CD4-positive, alpha-beta T cell treated with Interferon alpha-2 for 1 hour (primary cell): ENCODE data around the gene SCN4B.

ENCODE experiments used
- DNase-seq, 2 donors: peaks; one replicate each; pipeline ENCODE4 v3.0.0-alpha.2; 2020 to 2022

The SCN4B gene

DNA sequence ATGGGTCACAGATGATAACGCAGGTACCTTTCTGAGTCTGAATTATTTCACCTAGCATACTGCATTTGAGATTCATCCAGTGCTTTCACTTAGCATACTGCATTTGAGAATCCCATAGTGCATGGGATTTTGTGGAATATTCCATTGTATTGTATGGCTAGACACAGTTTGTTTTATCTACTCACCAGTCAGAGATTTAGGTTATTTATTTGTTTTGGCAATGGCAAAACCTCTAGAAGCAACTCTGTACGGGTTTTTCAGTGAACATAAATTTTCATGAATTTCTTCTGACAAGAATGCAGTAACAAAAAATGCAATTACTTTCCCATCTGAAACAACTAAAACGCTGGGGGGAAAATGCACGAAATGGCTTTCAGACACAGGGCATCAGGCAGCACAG lies 24.3 kb downstream of the SCN4B start:
- DNase-seq = no peak

DNA sequence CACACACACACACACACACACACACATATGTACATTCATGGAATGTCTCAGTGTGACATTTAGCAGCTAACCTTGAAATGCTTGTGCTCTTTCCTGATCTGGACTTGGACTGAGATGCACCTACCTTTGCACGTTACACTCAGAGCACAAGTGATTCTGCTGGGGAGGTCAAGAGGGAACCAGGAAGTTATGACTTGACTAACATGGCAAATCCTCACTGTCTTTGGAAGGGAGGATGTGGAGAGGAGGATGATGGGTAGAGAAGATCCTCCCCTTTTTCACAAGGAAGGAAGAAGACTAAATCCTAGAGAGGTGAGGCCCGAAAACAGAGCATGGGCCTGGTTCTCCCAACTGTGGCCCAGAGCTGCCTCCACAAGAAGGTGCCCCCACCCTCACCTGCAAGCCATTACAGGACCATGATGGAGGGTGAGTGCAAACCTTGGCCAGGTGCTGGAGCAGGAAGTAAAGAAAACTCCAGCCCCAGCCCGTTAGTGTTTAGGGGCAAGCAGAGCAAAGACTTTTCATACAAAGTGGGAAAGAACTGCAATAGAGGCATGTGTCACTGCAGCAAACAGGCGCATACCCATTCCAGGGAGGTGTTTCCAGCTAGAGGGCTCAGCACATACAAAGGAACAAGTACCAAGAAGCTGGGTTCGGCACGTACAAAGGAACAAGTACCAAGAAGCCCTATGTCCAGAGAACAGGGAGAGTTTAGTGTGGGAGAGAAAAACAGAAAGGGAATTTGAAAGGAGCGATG lies 26.4 kb downstream of the SCN4B start:
- DNase-seq = no peak

DNA sequence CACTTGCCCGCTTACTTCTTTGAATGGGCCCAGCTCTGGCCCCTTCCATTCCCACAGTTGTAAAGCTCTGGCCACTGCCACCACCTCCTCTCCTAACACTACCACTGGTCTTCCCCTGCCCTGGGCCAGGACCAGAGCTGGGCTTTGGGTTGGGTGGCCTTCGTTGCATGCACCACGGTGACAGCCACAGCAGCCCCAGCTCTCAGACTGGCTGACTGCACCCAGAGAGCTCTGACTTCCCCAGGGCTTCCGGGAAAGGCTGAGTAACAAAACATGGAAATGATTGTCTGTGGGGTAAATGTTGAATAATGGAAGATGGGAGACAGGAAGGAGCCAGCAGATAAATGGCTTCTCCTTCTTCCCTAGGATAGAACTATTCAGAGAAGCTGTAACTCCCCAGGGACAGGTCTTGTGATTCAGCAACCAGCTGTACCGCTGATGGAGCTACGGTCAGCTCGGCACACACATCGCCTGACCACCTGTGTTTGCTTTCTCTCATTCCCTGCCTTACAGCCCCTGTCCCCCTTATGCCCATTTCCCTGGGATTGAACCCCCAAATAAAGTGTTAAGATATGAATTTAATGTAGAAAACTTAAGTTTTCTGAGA lies 27.6 kb downstream of the SCN4B start:
- DNase-seq = no peak

DNA sequence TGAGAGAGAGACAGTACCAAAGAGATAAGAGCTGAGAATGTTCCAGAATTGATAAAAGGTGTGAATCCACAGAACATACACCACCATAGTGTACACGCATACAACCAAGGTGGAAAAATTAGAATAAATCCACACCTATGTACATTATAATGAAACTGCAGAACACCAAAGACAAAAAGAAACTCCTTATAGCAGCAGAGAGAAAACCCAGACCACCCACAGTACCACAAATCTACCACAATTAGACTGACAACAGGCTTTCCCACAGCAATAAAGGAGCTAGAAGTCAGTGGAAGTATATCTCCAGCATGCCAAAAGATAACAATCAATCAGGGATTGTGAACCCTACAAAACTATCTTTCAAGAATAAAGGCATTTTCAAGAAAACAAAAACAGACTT lies 31.8 kb downstream of the SCN4B start:
- DNase-seq = no peak

- peak in 1 of 2 donors; percentile 41 for DNase-seq
Observed at GRCh38 chr11:118117790-118118601, 34.6 kb downstream of the SCN4B start.

- peak in 1 of 2 donors; percentile 38 for DNase-seq
Observed at GRCh38 chr11:118115048-118115447, 37.6 kb downstream of the SCN4B start.

GRCh38 chr11:118114266-118114665 lies 38.4 kb downstream of the SCN4B start:
- no peak for DNase-seq

DNA sequence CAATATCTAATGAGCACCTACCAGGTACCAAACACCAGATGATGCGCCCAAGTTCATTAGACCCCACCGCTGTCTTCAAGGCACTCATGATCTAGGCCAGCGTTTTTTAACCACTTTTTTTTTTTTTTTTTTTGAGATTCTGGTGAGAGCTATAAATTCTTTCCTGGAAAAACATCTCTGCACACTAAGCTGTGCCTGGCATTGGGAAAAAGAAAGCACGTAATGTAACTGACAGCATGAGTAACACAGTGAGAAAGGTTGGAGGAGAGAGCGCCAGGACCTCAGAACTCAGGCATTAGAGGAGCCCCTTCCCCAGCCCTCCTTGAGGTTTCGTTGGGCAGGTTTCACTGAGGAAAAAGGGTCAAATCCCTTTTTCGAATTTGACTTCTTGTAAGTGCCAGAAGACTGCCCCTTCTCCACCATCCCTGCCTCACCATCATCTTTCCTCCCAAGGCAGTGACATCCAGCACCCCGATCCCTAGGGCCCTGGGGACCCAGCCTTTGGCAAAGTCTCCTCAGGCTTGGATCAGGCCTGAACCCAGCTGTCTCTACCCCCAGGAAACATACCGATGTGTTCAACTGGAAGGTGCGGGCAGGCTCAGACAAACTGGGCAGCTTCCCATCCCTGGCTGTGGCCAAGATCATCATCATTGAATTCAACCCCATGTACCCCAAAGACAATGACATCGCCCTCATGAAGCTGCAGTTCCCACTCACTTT lies 39.8 kb downstream of the SCN4B start:
- DNase-seq = no peak

GRCh38 chr11:118111744-118112035 lies 40.9 kb downstream of the SCN4B start:
- no peak for DNase-seq

DNA sequence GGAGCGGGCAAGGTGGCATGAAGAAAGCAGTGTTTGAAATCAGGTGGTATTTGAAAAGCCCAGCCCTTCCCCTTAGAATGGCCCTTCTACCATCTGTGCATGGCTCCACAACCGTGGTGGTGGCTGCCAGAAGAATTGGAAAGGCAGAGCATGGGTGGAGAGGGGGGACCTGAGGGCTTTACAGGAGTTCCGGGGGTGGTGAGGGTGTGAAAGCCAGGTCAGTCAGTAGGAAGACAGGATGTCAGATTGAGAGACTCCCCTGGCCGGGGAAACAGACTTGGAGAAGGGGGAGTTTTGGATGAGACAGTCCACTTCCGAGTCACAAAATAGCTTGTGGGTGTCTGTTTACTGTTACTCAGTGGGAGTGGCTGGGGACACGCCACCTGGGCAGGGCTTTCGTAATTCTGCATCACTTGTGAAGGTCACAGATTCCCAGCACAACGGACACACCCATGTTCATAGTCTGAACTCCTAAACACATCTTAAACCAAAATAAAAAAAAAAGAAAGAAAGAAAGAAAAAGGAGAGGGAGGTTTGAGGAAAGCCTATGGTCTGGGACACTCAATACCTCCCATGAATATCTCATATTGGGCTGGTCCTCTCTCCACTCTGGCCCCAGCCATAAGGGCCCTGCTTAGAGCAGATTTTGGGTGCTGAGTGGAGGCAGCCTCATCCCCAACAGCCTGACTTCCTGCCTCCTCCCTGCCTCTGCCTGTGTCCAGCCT lies 41.4 kb downstream of the SCN4B start:
- DNase-seq = no peak

GRCh38 chr11:118109231-118109630 lies 43.4 kb downstream of the SCN4B start:
- no peak for DNase-seq

- DNase-seq = no peak
Observed at GRCh38 chr11:118108513-118108912, 44.1 kb downstream of the SCN4B start.

GRCh38 chr11:118106789-118107335 lies 45.8 kb downstream of the SCN4B start:
- DNase-seq = no peak

DNA sequence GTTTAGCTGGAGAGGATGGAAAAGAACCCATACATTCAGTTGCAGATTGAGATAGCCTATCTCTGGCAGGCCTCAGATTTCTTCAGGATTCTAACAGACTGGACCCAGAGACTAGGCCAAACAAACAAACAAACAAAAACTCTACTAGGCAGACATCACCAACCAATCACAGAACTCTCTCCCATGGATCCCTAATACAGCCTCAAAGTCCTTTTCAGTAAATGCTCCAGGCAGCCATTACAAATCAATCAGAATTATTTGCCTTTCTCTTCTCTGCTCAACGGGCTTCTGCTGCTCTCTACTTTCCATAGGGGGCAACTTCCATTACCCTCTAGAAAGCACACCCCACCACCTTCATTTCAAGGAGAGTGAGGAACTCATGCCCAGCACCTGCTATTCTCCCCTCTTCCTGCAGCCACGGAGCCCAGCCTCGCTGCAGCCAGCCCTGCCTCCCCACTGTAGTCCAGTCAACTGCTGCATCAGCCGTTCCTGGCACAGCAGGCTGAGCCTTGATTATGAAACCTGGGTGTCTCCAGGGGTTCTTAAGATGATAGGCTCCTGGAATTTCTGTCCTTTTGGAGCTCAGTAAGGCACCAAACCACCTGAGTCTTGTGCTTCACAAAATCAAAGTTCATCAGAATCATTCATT lies 46.8 kb downstream of the SCN4B start:
- no peak for DNase-seq

DNA sequence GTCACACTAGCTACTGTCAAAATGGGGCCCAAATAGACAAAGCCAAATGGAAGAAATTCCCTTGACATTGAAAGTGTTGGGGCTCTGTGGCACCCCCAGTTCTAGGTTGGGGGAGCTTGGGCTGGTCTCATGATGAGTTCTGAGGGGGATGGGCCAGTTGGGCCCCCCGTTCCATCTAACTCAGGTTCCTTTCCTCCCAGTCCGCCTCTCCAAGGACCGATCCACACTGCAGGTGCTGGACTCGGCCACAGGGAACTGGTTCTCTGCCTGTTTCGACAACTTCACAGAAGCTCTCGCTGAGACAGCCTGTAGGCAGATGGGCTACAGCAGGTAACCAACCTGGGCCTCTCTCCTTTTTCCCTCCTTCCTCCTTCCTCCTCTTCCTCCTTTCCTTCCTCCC lies 48.1 kb downstream of the SCN4B start:
- no peak for DNase-seq

GRCh38 chr11:118102721-118103261 lies 49.8 kb downstream of the SCN4B start:
- DNase-seq = no peak

GRCh38 chr11:118100691-118101232 lies 51.9 kb downstream of the SCN4B start:
- no peak for DNase-seq

- no peak for DNase-seq
Observed at GRCh38 chr11:118099838-118100556, 52.6 kb downstream of the SCN4B start.

- DNase-seq = no peak
Observed at GRCh38 chr11:118098996-118099837, 53.4 kb downstream of the SCN4B start.

DNA sequence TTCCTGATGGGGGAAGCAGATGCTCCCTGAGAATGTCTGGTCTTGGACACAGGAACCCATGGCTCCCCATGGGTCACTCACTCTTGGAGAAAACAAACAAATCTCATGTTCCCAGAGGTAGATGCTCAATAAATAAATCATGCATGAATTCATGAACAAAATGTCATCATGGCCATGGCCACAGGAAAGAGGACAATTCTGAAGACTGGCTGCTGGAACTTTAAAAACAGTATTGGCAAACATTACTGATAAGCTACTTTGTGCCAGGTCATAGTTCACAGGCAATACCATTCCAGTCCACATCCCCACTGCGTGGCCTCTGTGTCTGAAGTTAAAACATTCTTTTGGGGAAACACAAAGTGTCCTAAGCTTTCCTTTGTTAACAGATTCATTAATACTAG lies 56.7 kb downstream of the SCN4B start:
- no peak for DNase-seq
